ENCODE measurements around the gene PMS1. TPM values are rescaled to one million over a fixed set of nuclear protein-coding genes. Genes with fewer than 3 reads are reported as not detected.

The PMS1 gene
- total RNA-seq, 1 donor from 2014 or later: 47.3 TPM

GRCh38 chr2:189841019-189841418 is 56.8 kb downstream of the PMS1 start:
- no peak overlapping the region for H3K27ac Mint-ChIP-seq

GRCh38 chr2:189848276-189848675 is 64.0 kb downstream of the PMS1 start:
- H3K36me3 Mint-ChIP-seq: peaks cover 21% of the 10 kb centered on the region
- H3K27me3 Mint-ChIP-seq: no peaks in the 10 kb centered on the region
- H3K27ac Mint-ChIP-seq: no peak overlapping the region
- no peaks in the 10 kb centered on the region for H3K9me3 Mint-ChIP-seq
- H3K4me1 Mint-ChIP-seq (ENCODE audit: unreplicated experiment): no peaks in the 10 kb centered on the region
- TF ChIP-seq CTCF (conservative IDR thresholded peaks at IDR 0.05): no peak
- no peak overlapping the region for H3K4me3 Mint-ChIP-seq
- DNase-seq (ENCODE audit: extremely low spot score, unreplicated experiment): no peak

More at GRCh38 chr2:189841019-189841418, 56.8 kb downstream of the PMS1 start:
- Mint-ChIP-seq H3K27me3 (no peaks in the 10 kb centered on the region), H3K4me3 (no peak overlapping the region), H3K36me3 (peaks cover 8% of the 10 kb centered on the region), H3K4me1 (ENCODE audit: unreplicated experiment) (peaks cover 8% of the 10 kb centered on the region), H3K9me3 (no peaks in the 10 kb centered on the region)
- no peak for TF ChIP-seq CTCF (conservative IDR thresholded peaks at IDR 0.05)
- DNase-seq (ENCODE audit: extremely low spot score, unreplicated experiment): no peak

GRCh38 chr2:189849550-189849949 is 65.3 kb downstream of the PMS1 start:
- Mint-ChIP-seq H3K36me3 (peaks cover 19% of the 10 kb centered on the region), H3K4me1 (ENCODE audit: unreplicated experiment) (no peaks in the 10 kb centered on the region), H3K4me3 (no peak overlapping the region), H3K27ac (no peak overlapping the region), H3K27me3 (no peaks in the 10 kb centered on the region), H3K9me3 (no peaks in the 10 kb centered on the region)
- no peak for TF ChIP-seq CTCF (conservative IDR thresholded peaks at IDR 0.05)
- no peak for DNase-seq (ENCODE audit: extremely low spot score, unreplicated experiment)

GRCh38 chr2:189851174-189851826 is 67.0 kb downstream of the PMS1 start:
- Mint-ChIP-seq H3K9me3 (no peaks in the 10 kb centered on the region), H3K4me1 (ENCODE audit: unreplicated experiment) (no peaks in the 10 kb centered on the region), H3K27me3 (no peaks in the 10 kb centered on the region), H3K27ac (no peak overlapping the region), H3K4me3 (no peak overlapping the region), H3K36me3 (peaks cover 17% of the 10 kb centered on the region)
- DNase-seq (ENCODE audit: extremely low spot score, unreplicated experiment): no peak
- no peak for TF ChIP-seq CTCF (conservative IDR thresholded peaks at IDR 0.05)

GRCh38 chr2:189854187-189854586 is 69.9 kb downstream of the PMS1 start:
- Mint-ChIP-seq H3K9me3 (no peaks in the 10 kb centered on the region), H3K27ac (no peak overlapping the region), H3K4me3 (no peak overlapping the region), H3K4me1 (ENCODE audit: unreplicated experiment) (no peaks in the 10 kb centered on the region), H3K36me3 (peaks cover 13% of the 10 kb centered on the region), H3K27me3 (no peaks in the 10 kb centered on the region)
- TF ChIP-seq CTCF (conservative IDR thresholded peaks at IDR 0.05): no peak
- DNase-seq (ENCODE audit: extremely low spot score, unreplicated experiment): no peak
